RKO (cell line): ENCODE measurements around the gene STK32A.

Experiments used
- DNase-seq: peaks from one replicate; pipeline ENCODE4 v3.0.0-alpha.2; 2016; ENCODE audit warnings: low spot score

Gene STK32A

GRCh38 chr5:147426640-147427327 is 192.0 kb downstream of the STK32A start:
- DNase-seq = no peak

GRCh38 chr5:147427521-147428401 is 192.9 kb downstream of the STK32A start:
- DNase-seq = no peak

GRCh38 chr5:147430628-147431027 is 195.8 kb downstream of the STK32A start:
- DNase-seq = no peak

- no peak for DNase-seq
Measured at GRCh38 chr5:147431586-147431985, 196.8 kb downstream of the STK32A start.

GRCh38 chr5:147432323-147432722 is 197.5 kb downstream of the STK32A start:
- no peak for DNase-seq

- no peak for DNase-seq
Measured at GRCh38 chr5:147434049-147434448, 199.2 kb downstream of the STK32A start.

GRCh38 chr5:147436596-147436995 is 201.8 kb downstream of the STK32A start:
- no peak for DNase-seq

- DNase-seq = no peak
Measured at GRCh38 chr5:147437161-147437596, 202.4 kb downstream of the STK32A start.
